ENCODE data around the gene MOV10L1. TPM values are rescaled to one million over a fixed set of nuclear protein-coding genes. Genes with fewer than 3 reads are reported as not detected.
A peak's percentile ranks its signal among the peaks of the same experiment; 100 is the strongest.
"Not testable (repeated sequence)": the region's sequence is repeated elsewhere in the genome, so short reads cannot be mapped to it uniquely, and the experiment has no call there.

Gene MOV10L1
- total RNA-seq, 1 donor from 2014 or later, result not detected

DNA sequence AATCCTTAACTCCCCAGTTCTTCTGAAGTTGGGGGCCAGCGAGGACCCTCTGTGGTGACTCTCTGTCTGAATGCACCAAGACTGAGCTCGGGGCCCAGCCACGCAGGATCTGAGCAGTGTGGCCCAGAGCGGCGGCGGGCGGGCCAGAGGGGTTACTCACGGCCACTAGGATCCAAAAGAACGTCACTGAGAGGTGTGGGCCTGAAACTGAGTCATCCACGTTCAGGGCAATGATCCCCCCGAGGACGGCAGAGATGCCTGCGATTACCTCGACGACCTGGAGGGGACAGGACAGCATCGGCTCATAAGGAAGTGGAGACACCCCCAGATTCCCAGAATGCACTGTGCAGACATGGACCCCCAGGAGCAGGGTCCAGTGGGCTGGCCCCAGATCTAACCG, 15.8 kb upstream of the MOV10L1 start:
- ATAC-seq (ENCODE audit: poor library complexity) (no peak), DNase-seq (no peak)
- intact Hi-C loops (cut with DNase I), result no loop called here

DNA sequence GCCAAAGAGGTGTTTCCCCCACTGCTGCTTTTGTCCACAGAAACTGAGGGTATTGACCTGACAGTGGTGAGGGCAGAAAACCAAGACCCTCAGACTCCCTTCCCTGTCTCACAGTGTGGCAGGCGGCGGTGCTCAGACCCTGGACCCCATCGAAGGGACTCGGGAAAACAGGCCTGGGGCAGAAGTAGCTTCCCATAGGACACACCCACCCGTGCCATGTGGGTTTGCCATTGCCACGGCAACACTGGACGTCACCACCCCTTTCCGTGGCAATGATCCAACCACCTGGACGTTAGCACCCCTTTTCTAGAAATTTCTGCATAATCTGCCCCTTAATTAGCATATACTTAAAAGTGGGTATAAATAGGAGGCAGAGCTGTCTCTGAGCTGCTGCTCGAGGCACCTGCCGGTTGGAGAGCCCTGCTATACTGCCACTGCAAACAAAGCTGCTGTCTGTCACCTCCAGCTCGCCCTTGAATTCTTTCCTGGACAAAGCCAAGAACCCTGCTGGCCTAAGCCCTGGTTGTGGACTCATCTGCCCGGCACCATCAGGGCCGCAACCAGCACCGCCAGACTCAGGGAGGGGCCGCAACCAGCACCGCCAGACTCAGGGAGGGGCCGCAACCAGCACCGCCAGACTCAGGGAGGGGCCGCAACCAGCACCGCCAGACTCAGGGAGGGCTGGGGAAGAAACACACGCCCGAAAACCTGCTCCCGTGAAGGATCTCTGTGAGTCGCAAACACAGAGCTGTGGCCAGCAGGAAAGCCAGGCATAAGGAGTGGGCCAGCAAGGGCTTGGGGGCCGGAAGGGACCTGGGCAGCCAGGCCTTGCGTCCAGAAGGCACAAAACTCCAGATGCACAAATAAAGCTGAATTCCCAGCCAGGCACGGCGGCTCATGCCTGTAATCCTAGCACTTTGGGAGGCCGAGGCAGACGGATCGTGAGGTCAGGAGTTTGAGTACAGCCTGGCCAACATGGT, 15.0 kb upstream of the MOV10L1 start:
- intact Hi-C loops (cut with DNase I), result no loop called here

DNA sequence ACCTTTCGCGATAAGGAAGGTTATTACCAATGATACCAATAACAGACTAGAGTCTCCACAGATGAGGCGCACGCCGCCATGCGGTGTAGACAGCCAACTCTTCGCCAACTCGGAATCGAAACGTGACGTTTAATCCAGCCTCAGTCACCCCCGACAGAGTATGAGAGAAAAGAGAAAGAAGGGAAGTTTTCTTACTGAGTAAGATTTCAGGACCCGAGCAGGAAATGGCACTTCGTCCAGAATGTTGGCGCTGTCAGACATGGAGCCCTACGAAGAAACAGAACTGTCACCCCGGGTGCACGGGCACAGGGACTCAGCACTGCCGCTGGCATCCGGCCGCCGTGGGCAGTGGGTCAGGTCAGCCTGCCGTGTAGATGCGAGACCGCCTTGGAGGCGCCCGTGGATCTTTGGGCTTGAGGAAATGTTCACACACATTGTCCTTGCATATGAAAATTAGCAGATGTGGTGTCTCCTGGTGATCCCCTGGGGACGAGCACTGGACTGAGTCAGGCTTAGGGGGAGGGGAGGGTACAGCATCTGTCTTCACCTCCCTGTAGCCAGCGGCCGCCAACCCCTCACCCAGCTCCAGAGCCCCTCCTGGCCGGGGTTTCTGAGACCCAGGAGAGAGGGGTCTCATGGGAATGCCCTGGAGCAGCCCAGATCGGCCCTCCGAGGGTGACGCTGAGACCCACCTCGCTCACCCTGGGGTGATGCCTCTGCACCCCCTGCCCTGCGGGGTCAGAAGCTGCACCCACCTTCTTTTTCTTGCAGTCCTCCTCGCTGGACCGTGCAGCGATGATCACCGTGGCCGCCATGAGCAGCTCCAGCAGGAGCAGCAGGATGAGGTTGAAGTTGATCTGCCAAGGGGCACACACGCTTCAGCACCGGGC, 12.9 kb upstream of the MOV10L1 start:
- intact Hi-C loops (cut with DNase I), result no loop called here
- peak; percentile 36 for DNase-seq
- no peak for ATAC-seq (ENCODE audit: poor library complexity)

More for the DNA sequence above, 15.0 kb upstream of the MOV10L1 start:
- no peak for ATAC-seq (ENCODE audit: poor library complexity)
- DNase-seq, result peak; percentile 35

DNA sequence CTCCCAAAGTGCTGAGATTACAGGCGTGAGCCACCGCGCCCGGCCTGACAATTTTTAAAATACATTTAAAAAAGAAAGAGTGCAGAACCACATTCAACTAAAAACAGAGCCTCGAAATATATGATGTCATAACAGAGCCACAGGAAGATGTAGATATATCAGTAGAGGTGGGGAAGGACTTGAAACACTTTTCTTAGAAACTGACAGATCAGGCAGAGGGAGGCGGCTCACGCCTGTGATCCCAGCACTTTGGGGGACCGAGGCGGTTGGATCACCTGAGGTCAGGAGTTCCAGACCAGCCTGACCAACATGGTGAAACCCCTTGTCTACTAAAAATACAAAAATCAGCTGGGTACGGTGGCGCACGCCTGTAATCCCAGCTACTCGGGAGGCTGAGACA, 11.6 kb upstream of the MOV10L1 start:
- peak; percentile 18 for DNase-seq
- ATAC-seq (ENCODE audit: poor library complexity), result no peak
- intact Hi-C loops (cut with DNase I), result no loop called here

DNA sequence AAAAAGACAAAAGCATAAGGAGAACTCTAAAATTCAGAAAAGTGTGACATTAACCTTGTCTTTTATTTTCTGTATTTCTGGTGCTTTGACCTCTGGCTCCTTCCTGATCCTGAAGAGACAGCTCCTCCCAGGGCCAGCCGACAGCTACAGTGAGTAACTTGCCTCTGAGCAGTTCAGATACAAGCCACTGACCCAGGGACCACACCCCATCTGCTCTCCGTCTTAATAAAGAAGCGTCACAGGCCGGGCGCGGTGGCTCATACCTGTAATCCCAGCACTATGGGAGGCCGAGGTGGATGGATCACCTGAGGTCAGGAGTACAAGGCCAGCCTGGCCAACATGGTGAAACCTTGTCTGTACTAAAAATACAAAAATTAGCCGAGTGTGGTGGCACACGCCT, 11.0 kb upstream of the MOV10L1 start:
- peak; percentile 10 for DNase-seq
- intact Hi-C loops (cut with DNase I), result no loop called here
- no peak for ATAC-seq (ENCODE audit: poor library complexity)

DNA sequence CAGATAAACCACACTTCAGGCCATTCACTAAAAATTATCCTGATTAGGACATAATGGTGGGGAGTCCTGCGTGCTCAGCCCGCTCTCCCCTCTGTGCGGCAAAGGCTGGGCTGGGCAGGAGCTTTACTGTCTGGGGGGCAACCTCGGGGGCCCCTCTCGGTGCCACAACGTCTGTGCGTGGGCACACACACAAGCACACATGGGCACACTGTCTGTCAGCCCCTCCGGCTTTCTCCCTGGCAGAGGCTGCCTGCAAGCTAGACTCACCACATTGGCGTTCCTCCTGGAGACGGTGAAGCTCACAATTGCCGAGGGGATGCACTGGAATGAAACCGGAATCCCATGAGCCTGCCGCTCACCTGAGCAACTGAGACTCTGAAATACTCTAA, 9.7 kb upstream of the MOV10L1 start:
- ATAC-seq (ENCODE audit: poor library complexity), result no peak
- intact Hi-C loops (cut with DNase I), result no loop called here
- peak; percentile 23 for DNase-seq

DNA sequence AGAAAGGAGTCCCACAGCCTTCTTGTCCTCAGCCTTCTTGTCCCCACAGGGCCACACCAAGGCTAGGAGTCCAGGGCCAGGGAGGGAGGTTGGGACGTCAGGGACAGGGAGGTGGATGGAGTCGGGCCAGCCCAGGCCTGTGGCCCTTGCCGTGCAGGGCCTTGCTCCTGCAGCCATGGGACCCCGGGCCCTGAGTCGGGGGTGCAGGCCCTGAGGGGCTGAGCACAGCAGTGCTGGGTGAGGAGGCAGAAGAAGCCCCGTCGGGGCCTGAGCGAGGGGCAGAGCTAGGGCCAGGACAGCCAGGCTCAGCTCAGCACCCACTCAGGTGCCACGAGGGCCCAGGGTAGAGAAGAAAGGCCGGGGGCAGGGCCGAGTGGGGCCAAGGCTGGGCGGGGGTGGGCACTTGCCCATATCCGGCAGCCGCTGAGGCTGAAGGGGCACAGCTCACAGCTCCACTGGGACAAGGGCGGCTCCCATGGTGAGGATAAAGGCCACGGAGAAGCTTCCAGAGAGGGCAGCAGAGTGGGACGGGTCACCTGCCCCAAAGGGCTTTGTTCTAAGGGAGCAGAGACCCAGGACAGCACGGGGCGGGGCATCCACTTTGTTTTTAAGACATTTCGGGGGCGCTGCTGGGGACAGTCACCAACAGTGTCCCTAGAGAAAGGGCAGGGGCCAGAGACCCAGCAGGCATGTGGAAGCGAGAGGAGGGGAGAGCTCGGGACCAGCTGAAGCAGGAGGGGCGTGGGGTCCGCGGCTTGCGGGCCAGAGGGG, 8.2 kb upstream of the MOV10L1 start:
- ATAC-seq (ENCODE audit: poor library complexity) (no peak), DNase-seq (peak; percentile 29)
- intact Hi-C loops (cut with DNase I), result no loop called here

DNA sequence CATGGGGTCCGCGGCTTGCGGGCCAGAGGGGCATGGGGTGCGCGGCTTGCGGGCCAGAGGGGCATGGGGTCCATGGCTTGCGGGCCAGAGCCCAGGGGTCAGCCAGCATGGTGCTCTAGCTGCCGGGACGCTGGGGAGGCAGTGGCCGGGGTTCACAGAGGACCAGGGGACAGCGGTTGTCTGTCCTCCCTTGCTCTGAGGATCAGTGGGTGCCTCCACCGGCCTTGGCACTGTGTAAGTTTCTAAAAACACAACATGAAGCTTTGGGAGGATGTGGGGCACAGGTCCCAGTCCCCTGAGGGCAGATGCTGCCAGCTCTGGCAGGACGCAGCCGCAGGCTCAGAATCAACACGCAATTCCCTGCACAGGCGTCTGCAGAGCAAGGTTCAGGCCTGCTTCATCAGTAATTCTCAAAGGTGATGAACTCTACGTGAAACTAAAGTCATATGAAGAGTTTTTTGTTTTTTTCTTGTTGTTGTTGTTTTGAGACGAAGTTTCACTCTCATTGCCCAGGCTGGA, 7.5 kb upstream of the MOV10L1 start:
- no peak for ATAC-seq (ENCODE audit: poor library complexity)
- no peak for DNase-seq
- intact Hi-C loops (cut with DNase I), result no loop called here

DNA sequence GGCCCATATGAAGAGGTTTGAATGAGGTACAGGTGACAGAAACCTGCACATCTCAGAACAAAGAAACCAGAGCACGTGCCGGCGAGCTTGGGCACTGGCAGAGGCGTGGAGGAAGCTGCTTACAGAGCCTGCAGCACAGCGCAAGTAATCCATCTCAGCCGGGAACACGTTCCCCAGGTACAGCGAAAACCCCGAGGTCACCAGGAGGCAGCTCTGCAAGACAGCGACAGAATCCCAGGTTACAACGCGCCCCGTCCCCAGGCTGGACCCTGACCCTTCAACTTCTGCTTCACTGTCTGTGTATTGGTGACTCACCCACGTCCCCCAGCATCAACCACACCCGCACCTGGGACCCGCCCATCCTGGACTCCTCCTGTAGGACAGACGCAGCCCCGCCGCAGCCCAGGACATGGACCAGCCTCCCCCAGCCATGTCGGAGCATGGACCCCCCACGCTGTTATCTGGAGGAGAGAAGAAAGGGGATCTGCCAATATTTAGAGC, 6.8 kb upstream of the MOV10L1 start:
- DNase-seq, result no peak

DNA sequence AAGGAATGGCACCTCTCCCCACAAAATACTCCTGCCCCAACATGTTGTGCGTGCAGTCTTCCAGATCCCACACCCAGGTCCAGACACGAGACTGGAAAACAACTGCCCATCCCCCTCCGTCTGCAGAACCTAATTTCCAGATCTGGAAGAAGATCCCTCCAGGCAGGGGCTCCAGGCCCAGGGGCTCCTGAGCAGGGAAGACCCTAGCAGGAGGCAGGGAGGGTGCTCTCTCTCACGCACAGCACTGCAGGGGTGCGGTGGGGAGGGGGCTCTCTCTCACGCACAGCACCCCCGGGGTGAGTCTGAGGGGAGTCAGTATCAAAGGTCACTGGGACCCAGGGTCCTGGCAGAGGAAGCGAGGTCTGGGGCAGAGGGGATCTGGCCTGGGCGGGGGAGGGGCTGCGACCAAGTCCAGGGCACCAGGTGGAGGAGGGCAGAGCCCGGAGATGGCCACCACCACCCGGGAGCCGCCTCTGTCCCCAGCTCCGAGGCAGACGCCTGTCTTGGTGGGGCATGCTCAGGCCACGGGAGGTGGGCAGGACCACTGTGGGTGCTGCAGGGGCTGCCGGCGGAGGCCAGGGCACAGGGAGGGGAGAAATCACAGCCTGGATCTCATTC, 6.2 kb upstream of the MOV10L1 start:
- intact Hi-C loops (cut with DNase I), result no loop called here
- ATAC-seq (ENCODE audit: poor library complexity) (no peak), DNase-seq (peak; percentile 6)

More for the DNA sequence above, 6.8 kb upstream of the MOV10L1 start:
- ATAC-seq (ENCODE audit: poor library complexity), result no peak
- intact Hi-C loops (cut with DNase I), result no loop called here

DNA sequence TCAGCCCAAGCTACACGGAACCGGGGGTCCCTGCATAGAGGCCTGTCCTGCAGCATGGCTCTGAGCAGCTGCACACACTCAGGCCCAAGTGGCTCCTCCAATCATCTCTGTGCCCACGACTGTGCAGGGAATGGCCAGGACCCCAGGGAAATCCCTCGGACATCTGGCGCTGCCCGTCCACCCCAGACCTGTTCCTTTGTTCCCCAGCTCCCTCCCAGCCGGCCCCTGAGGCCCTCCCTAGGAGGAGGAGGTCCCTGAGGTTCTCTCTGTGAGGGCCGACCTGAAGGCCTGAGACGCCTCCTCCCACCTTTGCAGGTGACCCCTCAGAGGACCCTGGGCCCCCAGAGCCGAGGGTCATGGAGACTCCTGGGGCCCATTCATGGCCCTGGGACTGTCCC, 5.7 kb upstream of the MOV10L1 start:
- DNase-seq, result no peak
- intact Hi-C loops (cut with DNase I), result no loop called here
- ATAC-seq (ENCODE audit: poor library complexity), result no peak

DNA sequence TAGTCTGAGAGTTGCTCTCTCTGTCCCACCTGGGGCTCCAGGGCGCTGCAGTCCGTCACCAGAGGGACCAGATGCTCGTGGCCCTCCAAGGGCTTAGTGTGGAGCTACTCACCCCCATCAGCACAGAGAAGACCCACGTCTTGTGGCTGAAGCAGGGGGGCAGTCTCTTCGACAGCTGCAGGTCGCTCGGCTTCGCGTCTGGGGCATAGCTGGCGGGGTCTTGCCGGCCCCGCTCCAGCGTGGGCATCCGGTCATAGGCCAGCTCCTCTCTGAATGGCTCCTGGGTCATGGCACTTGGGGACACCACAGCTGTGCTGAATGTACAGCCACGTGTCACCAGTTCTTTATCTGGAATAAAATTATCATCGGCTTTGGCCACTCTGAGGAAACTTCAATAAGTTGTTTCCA, 5.2 kb upstream of the MOV10L1 start:
- DNase-seq, result peak; percentile 32
- intact Hi-C loops (cut with DNase I), result no loop called here
- ATAC-seq (ENCODE audit: poor library complexity), result no peak

DNA sequence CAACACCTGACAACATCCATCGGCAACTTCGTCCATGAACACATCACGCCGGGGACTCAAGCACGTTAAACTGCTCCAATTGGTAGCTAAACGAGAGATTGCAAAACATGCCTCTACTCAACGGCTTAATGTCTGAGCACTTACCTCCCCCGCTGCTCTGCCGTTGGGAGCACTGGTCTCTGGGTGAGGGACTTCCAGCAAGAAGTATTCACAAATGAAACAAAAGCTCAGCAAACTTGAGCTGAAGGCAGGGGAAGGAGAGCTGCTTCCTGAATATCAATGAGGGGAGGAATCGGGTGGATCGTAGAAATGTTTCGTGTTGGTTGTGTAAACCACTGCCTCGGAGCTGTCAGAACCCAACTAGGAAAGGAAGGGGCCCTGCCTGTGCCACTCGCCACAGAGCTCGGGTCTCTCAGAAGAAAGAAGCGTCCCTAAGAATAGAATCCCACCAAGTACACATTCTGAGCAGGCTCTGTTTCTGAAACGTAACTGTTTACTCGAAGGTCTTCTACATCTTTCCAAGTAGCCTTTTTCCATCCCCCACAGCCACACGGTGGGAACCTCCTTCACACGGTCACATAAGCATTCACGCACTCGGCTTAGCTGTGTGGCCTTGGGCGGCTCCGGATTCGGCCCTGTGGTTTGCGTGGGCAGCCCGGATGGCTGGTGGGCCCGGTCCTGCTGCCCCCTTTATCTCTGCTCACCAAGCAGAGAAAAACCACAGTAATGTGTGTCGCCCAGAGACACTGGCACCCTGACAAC, 4.4 kb upstream of the MOV10L1 start, which contains the start of gene MLC1:
TSS of gene MLC1 (minus strand) at position 216 of the 762 bp plus-strand sequence. CDS start 524 bp downstream, outside the sequence.
- intact Hi-C loops (cut with DNase I), result no loop called here
- DNase-seq (peak; percentile 31), ATAC-seq (ENCODE audit: poor library complexity) (no peak)

DNA sequence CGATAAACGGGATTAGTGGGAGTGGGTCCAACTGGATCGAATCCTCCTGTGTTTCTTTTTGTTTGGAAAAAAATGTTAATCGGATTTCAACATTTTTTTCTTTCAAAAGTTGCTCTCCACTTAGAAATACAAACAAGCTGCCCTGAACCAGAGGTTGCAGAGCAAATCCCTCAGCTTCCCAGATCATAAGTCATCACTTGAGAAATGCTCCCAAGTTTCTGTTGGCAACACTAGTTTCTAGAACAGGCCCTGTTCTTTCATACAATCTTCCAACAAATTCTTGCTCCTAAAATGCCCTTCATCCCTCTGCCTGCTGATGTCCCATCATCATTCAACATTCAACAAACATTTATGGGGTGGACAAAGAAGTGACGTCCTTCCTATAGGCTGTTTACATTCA, 3.3 kb upstream of the MOV10L1 start:
- DNase-seq (no peak), ATAC-seq (ENCODE audit: poor library complexity) (no peak)
- intact Hi-C loops (cut with DNase I), result no loop called here

DNA sequence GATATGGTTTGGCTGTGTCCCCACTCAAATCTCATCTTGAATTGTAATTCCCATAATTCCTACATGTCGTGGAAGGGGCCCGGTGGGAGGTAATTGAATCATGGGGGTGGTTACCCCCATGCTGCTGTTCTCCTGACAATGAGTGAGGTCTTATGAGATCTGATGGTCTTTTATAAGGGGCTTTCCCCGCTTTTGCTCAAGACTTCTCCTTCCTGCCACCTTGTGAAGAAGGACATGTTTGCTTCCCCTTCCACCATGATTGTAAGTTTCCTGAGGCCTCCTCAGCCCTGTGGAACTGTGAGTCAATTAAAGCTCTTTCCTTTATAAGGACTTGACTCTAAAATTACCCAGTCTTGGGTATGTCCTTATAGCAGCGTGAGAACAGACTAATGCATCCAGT, 2.8 kb upstream of the MOV10L1 start:
- intact Hi-C loops (cut with DNase I); DNase-seq; ATAC-seq (ENCODE audit: poor library complexity): not testable (repeated sequence)

DNA sequence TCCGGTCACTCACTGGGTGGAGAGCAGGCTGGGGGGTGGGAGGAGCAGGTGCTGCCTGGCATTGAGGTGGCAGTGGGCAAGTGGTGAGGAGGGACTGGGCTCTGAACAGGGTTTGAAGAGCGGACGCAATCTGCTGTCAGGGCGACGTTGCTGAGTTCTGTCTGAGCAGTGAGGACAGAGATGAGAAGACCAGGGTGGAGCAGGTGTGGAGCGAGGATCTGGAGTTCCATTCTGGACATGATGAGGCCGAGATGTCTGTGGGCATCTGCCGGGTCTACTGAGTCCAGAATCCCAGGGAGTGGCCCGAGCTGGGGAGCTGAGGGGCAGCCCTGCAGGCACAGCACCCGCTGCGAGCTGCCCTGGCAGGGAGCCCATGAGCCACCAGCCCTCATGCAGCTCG, 2.2 kb upstream of the MOV10L1 start:
- peak; percentile 22 for DNase-seq
- no peak for ATAC-seq (ENCODE audit: poor library complexity)
- intact Hi-C loops (cut with DNase I), result no loop called here

DNA sequence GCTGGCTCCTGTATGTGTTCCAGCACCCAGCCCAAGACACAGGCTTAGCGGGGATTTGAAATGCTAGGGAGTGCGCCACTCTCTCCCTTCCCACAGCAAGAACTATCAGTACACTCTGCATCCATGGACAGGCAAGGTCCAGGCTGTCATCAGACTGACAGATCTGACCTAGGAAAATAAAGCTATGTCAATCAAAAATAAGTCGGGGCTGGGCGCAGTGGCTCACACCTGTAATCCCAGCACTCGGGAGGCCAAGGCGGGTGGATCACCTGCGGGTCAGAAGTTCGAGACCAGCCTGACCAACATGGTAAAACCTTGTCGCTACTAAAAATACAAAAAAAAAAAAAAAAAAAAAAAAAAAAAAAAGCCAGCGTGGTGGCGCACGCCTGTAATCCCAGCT, 1.7 kb upstream of the MOV10L1 start:
- DNase-seq (peak; percentile 24), ATAC-seq (ENCODE audit: poor library complexity) (no peak)
- intact Hi-C loops (cut with DNase I), result no loop called here
